GM18498 (cell line): Measurements from ENCODE around the gene ZNF385D.
"Not testable (repeated sequence)": the region's sequence is repeated elsewhere in the genome, so short reads cannot be mapped to it uniquely, and the experiment has no call there.

Source experiments
- ATAC-seq: cut with Tn5 transposase; IDR thresholded peaks from one replicate; pipeline ENCODE4 v1.9.1; 2021; ENCODE audit warnings: mild to moderate bottlenecking, moderate library complexity; ENCODE audit not compliant: unreplicated experiment

Gene ZNF385D

GRCh38 chr3:21524133-21524532 is 226.9 kb downstream of the ZNF385D start:
- ATAC-seq: no peak

- no peak for ATAC-seq
Observed at GRCh38 chr3:21520106-21520963, 230.7 kb downstream of the ZNF385D start.

- ATAC-seq: no peak
Observed at GRCh38 chr3:21517184-21517583, 233.8 kb downstream of the ZNF385D start.

- no peak for ATAC-seq
Observed at GRCh38 chr3:21515417-21515816, 235.6 kb downstream of the ZNF385D start.

GRCh38 chr3:21509731-21510470 is 241.1 kb downstream of the ZNF385D start:
- ATAC-seq: no peak

- no peak for ATAC-seq
Observed at GRCh38 chr3:21508246-21508645, 242.8 kb downstream of the ZNF385D start.

- ATAC-seq: no peak
Observed at GRCh38 chr3:21505711-21506460, 245.1 kb downstream of the ZNF385D start.

- ATAC-seq: no peak
Observed at GRCh38 chr3:21502656-21503055, 248.4 kb downstream of the ZNF385D start.

GRCh38 chr3:21500834-21501233 is 250.2 kb downstream of the ZNF385D start:
- no peak for ATAC-seq

GRCh38 chr3:21490671-21491070 is 260.3 kb downstream of the ZNF385D start:
- not testable (repeated sequence) for ATAC-seq

- ATAC-seq: no peak
Observed at GRCh38 chr3:21487520-21487919, 263.5 kb downstream of the ZNF385D start.

GRCh38 chr3:21486024-21486935 is 264.7 kb downstream of the ZNF385D start:
- ATAC-seq: not testable (repeated sequence)

GRCh38 chr3:21484828-21485144 is 266.2 kb downstream of the ZNF385D start:
- ATAC-seq: no peak

GRCh38 chr3:21484057-21484827 is 266.8 kb downstream of the ZNF385D start:
- peak; percentile 70 for ATAC-seq

GRCh38 chr3:21481991-21482390 is 269.0 kb downstream of the ZNF385D start:
- ATAC-seq: no peak

GRCh38 chr3:21477541-21478288 is 273.3 kb downstream of the ZNF385D start:
- no peak for ATAC-seq

GRCh38 chr3:21466476-21466875 is 284.5 kb downstream of the ZNF385D start:
- no peak for ATAC-seq

GRCh38 chr3:21464746-21465145 is 286.3 kb downstream of the ZNF385D start:
- no peak for ATAC-seq

GRCh38 chr3:21463319-21463718 is 287.7 kb downstream of the ZNF385D start:
- no peak for ATAC-seq
